ENCODE results near the gene MTHFD1. TPM values are rescaled to one million over a fixed set of nuclear protein-coding genes. Genes with fewer than 3 reads are reported as not detected.

Gene MTHFD1
- total and polyA plus RNA-seq, 11 donors, result 39.0 to 72.1 (median 57.2) TPM

DNA sequence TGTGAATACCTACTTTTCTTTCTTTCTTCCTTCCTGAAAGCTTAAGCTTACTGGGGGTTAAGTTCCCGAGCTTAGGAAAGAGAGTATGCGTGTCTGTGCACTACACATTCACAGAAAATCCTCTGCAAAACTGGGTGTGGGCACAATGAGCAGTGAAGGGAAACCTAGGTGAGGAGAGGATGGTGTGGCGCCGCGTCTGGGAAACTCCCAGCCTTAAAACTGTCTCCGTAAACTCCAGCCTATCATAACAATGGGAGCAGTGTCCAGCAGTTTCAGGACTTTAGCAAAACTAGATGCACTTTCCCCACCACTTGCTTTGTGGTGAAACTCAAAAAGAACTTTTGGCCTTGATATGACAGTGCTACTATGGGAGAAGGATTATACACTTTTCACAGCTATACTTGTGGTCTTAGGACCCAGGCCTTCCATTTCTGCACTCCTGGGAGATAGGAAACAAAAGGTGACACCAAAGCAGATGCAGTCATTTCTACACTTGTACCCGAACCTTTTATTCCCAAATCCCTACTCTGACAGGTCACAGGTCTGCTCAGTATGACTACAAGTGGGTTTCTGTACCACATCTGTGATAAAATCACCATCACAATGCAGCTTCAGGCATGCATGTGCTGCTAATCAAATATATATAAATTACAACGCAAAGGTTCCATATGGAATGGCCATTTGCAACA lies 87.6 kb downstream of the MTHFD1 start:
- intact Hi-C loops (cut with DNase I), result loop anchor here in 9 of 10 donors (5.0 to 10.0 kb wide), 6 partner anchors 43 to 138 kb away; no protein-coding TSS in a partner anchor
- no peak overlapping the region for H3K4me3 ChIP-seq
- 88 to 92% (median 89%) methylated on average over 8 of the region's 8 CpGs for WGBS, 4 donors
- ATAC-seq, result no peak
- no peaks in the 10 kb centered on the region for H3K9me3 ChIP-seq
- no peaks in the 10 kb centered on the region for H3K27me3 ChIP-seq
- H3K27ac ChIP-seq, result no peak overlapping the region
- TF ChIP-seq POLR2A (IDR thresholded peaks at IDR 0.05), result no peak
- TF ChIP-seq, protein P1, sequence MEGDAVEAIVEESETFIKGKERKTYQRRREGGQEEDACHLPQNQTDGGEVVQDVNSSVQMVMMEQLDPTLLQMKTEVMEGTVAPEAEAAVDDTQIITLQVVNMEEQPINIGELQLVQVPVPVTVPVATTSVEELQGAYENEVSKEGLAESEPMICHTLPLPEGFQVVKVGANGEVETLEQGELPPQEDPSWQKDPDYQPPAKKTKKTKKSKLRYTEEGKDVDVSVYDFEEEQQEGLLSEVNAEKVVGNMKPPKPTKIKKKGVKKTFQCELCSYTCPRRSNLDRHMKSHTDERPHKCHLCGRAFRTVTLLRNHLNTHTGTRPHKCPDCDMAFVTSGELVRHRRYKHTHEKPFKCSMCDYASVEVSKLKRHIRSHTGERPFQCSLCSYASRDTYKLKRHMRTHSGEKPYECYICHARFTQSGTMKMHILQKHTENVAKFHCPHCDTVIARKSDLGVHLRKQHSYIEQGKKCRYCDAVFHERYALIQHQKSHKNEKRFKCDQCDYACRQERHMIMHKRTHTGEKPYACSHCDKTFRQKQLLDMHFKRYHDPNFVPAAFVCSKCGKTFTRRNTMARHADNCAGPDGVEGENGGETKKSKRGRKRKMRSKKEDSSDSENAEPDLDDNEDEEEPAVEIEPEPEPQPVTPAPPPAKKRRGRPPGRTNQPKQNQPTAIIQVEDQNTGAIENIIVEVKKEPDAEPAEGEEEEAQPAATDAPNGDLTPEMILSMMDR (IDR thresholded peaks at IDR 0.05), result no peak
- H3K36me3 ChIP-seq, result peaks cover 0 to 13% (median 0%) of the 10 kb centered on the region in 9 donors
- no peak for DNase-seq
- peaks cover 0 to 10% (median 0%) of the 10 kb centered on the region in 12 donors for H3K4me1 ChIP-seq

DNA sequence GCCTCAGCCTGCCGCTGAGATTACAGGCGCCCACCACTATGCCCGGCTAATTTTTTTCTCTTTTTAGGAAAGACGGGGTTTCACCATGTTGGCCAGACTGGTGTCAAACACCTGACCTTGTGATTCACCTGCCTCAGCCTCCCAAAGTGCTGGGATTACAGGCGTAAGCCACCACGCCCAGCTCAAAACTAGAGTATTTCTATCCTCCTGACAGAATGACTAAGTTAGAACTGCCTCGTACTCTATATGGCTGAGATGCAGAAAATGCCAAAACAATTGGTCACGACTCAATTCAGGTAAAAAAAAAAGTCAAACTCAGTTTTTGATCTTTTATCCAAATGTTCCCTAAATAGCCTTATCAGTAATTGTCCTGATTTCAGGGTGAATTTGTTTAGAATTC lies 88.3 kb downstream of the MTHFD1 start:
- intact Hi-C loops (cut with DNase I), result loop anchor here in 9 of 10 donors (5.0 to 10.0 kb wide), 6 partner anchors 44 to 139 kb away; no protein-coding TSS in a partner anchor
- WGBS, 4 donors, result 94 to 96% (median 95%) methylated on average over 8 of the region's 8 CpGs
- DNase-seq, result no peak
- no peak for ATAC-seq
- TF ChIP-seq POLR2A (IDR thresholded peaks at IDR 0.05), result no peak
- TF ChIP-seq, protein P1 (IDR thresholded peaks at IDR 0.05), result no peak
- H3K4me1 ChIP-seq, result peaks cover 0 to 10% (median 0%) of the 10 kb centered on the region in 12 donors
- no peak overlapping the region for H3K27ac ChIP-seq
- peaks cover 0 to 19% (median 0%) of the 10 kb centered on the region in 9 donors for H3K36me3 ChIP-seq
- no peaks in the 10 kb centered on the region for H3K27me3 ChIP-seq
- H3K9me3 ChIP-seq, result no peaks in the 10 kb centered on the region
- no peak overlapping the region for H3K4me3 ChIP-seq

DNA sequence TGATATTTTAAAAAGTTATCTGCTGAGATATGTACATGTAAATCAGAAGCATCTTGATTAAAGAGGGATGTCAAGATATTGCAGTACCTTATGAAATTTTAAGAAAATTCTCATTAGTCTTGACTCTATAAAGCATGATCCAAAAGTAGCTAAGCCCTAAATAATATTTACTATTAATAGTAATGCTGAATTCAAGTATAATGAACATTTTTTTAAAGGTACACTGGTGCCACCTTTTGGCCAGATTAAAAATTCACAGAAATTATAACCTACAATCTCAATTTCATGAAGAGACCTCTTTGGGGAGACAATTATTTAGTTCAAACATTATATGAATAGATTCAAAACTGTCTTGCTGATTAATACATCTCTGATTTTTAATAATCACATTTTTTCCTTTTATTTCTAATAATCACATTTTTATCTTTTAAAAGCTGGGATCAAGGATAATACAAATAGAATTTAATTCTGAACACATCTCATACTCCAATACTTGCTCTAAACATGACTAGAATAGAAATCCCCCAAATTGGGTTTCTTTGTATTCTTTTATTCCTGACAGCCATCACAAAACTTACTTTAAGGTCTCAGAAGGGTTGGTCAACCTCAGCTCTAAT lies 90.6 kb downstream of the MTHFD1 start:
- intact Hi-C loops (cut with DNase I), result loop anchor here in 9 of 10 donors (2.0 to 10.0 kb wide), 8 partner anchors 46 to 141 kb away; no protein-coding TSS in a partner anchor
- Histone ChIP-seq H3K4me1 (peaks cover 0 to 4% (median 0%) of the 10 kb centered on the region in 12 donors), H3K4me3 (no peak overlapping the region), H3K27ac (no peak overlapping the region), H3K9me3 (no peaks in the 10 kb centered on the region), H3K36me3 (peaks cover 0 to 37% (median 3%) of the 10 kb centered on the region in 9 donors), H3K27me3 (no peaks in the 10 kb centered on the region)
- no peak for TF ChIP-seq POLR2A (IDR thresholded peaks at IDR 0.05)
- TF ChIP-seq, protein P1 (IDR thresholded peaks at IDR 0.05), result peak in 10 of 12 donors; percentile 15 to 64 (median 48)
- ATAC-seq, result no peak
- DNase-seq, result no peak

DNA sequence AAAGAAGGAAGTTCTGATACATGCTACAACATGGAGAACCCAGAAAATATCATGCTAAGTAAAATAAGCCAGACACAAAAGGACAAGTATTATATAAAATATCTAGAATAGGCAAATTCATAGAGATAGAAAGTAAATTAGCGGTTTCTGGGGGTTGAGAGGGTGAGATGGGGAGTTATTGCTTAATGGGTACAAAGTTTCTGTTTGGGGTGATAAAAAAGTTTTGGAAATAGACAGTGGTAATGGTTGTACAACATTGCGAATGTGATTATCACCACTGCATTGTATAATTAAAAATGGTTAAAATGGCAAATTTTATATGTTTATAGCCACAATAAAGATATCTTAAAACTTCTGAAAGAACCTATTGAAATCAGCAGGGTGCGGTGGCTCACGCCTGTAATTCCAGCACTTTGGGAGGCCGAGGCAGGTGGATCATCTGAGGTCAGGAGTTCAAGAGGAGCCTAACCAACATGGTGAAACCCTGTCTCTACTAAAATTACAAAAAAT lies 100.5 kb downstream of the MTHFD1 start:
- intact Hi-C loops (cut with DNase I), result loop anchor here in 1 of 10 donors (10.0 kb wide), 1 partner anchor 54 kb away; no protein-coding TSS in a partner anchor
- no peaks in the 10 kb centered on the region for H3K27me3 ChIP-seq
- no peaks in the 10 kb centered on the region for H3K9me3 ChIP-seq
- DNase-seq (no peak), ATAC-seq (no peak)
- H3K36me3 ChIP-seq, result peaks cover 0 to 77% (median 59%) of the 10 kb centered on the region in 9 donors
- 86 to 99% (median 91%) methylated on average over 5 of the region's 5 CpGs for WGBS, 4 donors
- no peak overlapping the region for H3K27ac ChIP-seq
- no peak overlapping the region for H3K4me3 ChIP-seq
- TF ChIP-seq, protein P1 (IDR thresholded peaks at IDR 0.05), result no peak
- no peak for TF ChIP-seq POLR2A (IDR thresholded peaks at IDR 0.05)
- H3K4me1 ChIP-seq, result peaks cover 0 to 27% (median 11%) of the 10 kb centered on the region in 12 donors

All from heart left ventricle (tissue), 16 donors.